ENCODE data around the gene APBA2.
"Not testable (repeated sequence)": the region's sequence is repeated elsewhere in the genome, so short reads cannot be mapped to it uniquely, and the experiment has no call there.

APBA2 gene

GRCh38 chr15:29016518-29016917, 130.7 kb downstream of the APBA2 start:
- no peak for DNase-seq

GRCh38 chr15:29018120-29018805, 132.5 kb downstream of the APBA2 start:
- no peak for DNase-seq

DNA sequence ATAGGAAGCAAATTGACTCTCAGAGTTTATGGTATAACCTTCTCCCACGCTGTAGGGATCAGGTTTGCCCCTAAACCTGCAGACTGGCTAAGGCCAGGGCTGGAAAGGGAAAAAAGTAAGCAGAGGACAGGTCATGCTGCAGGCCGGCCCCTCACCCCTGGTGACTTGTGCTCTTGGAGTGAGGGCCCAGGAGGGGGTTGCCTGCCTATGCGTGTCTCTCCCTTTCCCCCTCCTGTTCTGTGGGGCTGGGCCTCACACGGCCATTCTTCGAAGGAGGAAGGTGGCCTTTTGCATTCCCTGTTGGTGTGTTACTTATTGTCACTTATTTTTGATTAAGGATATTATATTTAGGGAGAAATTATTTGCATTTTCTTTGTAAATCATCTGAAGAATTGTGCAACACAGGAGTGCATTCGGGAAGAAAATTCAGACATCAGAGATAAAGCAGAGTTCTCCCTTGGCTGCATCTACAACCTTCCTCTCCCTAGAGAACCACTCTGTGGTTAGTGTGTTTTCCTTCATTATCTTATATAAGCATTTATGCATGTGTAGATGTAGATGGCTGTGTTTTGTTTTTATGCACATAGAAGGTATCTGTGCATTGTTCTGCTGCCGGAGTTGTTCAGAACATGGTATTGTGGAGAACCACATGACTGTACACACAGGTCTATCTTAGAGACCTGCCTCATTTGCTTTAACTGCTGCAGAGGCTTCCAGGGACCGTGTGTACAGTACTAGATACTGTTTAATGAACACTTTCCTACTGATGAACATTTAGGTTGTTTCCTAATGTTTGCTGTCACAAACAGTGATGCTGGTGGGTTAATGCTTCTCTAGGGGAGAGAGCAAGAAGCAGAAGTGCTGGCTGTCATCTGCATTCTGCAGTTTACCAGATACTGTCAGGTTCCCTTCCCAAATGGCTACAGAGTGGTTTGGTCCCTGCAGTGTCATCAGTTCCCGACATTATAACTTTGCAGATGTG, 133.5 kb downstream of the APBA2 start:
- DNase-seq, result no peak

GRCh38 chr15:29021857-29022256, 136.1 kb downstream of the APBA2 start:
- no peak for DNase-seq

DNA sequence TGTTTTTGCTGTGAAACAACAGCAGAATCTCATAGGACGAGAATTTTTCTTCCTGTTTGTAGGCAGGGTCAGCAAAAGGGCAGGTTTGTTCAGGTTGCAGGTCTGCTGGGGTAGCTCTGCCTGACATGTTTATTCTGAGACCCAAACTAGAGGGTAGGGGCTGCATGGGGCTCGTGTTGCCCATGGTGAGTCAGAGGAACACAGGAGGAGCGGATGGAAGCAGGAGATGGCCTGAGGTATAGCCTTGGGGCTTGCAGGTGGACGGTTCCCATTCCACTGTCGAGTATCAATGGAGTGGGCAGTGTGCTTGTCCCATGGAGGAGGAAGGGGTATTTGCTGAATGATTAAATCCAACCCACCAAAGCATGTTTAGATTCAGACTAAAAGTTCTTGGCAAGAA, 138.9 kb downstream of the APBA2 start:
- DNase-seq, result no peak

GRCh38 chr15:29025411-29025810, 139.6 kb downstream of the APBA2 start:
- DNase-seq, result not testable (repeated sequence)

- DNase-seq, result not testable (repeated sequence)
These were observed 142.4 kb downstream of the APBA2 start for GRCh38 chr15:29028158-29028557.

GRCh38 chr15:29029651-29030195, 143.9 kb downstream of the APBA2 start:
- no peak for DNase-seq

DNA sequence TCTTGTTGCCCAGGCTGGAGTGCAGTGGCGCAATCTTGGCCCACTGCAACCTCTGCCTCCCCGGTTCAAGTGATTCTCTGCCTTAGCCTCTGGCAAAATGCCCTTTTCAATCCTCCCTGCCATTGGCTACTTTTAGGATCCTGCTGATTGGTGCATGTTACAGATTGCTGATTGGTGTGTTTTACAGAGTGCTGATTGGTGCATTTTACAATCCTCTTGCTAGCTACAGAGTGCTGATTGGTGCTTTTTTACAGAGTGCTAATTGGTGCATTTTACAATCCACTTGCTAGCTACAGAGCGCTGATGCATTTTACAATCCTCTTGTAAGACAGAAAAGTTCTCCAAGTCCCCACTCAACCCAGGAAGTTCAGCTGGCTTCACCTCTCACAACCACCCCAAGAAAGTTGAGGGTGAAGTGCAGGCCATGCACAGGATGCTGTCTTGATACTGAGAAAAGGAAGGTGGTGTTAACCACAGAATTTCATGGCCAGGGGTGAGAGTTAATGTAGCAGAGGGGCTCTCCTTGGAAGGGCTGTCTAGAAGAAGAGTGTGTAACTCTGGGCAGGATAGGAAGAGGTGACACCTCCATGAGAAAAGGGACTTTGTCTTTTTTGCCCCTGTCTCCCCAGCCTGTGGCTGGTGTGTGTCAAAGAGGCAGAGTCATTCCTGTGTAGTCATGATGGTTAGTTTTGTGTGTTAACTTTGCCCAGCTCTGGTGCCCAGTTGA, 145.9 kb downstream of the APBA2 start:
- DNase-seq, result no peak

DNA sequence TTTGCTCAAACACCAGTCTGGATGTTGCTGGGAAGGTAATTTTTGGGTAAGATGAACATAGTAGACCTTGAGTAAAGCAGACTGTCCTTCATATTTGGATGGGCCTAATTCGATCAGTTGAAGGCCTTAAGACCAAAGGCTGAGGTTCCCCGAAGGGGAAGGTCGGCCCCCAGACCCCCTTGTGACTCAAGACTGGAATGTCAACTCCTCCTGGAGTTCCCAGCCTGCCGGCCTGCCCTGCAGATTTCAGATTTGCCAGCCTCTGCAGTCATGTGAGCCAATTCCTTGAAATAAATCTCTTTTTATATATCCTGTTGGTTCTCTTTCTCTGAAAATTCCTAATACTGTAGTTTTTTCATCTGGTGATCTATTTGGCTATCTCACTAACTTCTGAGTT, 146.5 kb downstream of the APBA2 start:
- no peak for DNase-seq

DNA sequence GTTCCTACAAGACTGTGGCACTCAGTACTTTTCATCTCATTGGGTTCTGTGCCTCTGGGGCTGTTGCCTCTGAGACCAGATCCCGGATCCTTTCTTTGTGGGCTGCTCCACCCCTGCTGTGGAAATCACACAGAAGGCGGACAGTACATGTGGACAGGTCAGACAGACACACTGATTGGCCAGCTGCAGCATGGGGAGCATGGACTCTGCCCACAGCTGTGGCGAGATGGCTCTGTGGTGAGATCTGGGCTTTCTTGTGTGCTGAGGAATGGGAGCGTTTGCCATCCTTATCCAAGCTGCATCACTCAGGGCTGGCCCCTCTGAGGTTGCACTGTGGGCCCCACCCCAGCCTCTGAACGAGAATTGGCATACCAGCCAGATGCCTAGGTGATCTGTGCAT, 147.0 kb downstream of the APBA2 start:
- DNase-seq, result no peak

- no peak for DNase-seq
These were observed 148.4 kb downstream of the APBA2 start for GRCh38 chr15:29034151-29034550.

DNA sequence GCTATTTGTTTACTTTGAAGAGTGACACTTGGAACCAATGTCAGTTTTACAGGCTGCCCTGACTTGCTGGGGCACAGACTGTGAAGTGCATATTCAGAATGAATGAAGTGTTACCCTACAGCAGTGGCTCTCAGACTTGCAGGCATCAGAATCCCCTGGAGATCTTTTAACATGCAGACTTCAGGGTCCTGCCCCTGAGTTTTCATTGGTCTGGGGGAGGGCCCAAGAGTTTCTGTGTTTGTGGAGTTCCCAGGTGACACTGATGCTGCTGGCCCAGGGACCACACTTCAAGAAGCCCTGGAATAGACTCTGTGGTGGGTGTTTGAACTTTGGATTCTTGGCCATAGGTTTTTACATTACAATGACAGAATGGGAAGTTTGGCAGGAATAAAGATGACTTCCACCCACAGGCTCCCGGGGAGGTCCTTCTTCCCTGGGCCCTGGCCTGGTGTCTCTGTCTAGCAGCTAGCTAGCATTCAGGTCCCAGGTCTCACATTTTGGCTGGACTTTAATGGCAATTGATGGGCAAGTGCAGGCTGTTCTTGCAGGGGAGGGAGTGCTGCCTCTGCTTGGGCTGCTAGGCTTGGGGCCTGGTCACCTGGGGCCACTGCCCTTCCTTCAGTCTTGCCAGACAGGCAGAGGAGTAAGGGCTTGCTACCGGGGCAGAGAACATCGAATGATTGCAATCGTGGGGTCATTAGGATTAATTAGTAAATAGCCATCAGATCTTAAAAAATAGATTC, 149.0 kb downstream of the APBA2 start:
- no peak for DNase-seq

DNA sequence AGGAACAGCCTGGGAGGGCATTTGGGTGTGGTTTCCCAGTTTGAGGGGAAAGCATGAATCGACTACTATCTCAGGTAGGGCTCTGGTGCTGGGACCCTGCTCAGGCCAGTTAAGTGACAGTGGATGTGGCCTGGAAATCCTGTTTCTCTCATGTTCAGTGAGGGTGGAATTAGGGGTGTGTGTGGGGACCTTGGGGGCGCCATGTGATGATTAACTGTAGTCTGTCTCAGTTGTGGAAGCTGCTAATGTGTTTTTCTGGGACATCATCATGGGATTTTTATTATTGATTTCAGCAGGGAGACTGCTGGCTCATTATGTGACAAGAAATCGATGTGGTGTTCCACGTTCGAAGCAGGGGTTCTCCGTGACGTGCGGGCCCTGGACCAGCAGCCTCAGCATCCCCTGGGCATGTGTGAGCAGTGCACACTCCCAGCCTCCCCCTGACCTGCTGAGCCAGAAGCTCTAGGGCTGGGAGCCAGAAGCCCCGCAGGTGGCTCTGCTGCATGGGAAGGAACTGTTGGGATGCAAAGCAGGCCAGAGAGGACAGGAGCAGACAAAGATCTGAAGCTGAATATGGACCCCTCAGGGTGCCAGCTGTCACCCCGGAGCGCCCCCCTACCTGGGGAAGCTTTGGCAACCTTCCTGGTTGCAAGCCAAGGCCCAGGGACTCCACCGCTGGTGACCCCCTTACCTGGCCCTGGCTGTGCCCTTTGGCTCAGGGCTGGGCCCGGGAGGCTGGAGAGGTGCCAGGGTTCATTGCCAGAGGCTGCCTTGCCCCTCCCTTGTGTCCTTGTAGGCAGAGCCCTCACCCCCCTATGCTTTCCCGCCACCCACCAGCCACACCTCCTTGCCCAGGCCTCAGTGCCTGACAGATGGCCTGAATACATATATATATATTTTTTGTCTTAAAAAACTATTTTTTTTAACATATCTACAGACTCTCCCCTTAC, 149.8 kb downstream of the APBA2 start:
- DNase-seq, result no peak

DNA sequence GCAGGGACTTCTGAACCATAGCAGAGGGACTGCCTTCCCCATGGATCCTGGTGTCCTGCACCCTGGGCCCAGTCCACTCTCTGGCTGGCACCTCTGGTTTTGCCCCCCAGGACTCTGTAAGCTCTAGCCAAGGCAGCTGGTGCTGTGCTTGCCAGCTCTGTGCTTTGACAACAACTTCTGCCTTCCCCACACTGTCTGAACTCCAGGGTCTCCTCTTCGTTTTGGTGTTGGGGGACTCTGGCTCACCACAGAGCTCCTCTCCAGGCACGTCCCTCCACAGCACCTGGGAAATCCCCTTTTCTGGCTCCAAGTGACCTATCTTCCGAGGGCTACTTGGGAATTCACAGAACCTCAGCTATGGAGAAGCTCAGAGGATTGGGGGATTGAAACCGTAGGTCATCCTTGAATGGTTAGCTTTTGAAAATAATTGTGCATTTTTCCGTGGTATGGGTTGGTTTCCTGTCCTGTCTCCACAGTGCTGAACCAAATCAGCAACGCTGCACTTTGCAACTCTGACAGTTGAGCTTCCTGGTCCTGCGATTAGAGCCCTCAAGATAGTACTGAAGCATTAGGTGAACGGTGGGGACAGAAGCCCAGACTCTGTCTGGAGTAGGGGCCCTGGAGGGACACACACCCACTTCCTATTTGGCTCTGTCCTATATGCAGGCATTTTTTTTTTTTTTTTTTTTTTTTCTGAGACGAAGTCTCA, 152.4 kb downstream of the APBA2 start:
- DNase-seq, result no peak

DNA sequence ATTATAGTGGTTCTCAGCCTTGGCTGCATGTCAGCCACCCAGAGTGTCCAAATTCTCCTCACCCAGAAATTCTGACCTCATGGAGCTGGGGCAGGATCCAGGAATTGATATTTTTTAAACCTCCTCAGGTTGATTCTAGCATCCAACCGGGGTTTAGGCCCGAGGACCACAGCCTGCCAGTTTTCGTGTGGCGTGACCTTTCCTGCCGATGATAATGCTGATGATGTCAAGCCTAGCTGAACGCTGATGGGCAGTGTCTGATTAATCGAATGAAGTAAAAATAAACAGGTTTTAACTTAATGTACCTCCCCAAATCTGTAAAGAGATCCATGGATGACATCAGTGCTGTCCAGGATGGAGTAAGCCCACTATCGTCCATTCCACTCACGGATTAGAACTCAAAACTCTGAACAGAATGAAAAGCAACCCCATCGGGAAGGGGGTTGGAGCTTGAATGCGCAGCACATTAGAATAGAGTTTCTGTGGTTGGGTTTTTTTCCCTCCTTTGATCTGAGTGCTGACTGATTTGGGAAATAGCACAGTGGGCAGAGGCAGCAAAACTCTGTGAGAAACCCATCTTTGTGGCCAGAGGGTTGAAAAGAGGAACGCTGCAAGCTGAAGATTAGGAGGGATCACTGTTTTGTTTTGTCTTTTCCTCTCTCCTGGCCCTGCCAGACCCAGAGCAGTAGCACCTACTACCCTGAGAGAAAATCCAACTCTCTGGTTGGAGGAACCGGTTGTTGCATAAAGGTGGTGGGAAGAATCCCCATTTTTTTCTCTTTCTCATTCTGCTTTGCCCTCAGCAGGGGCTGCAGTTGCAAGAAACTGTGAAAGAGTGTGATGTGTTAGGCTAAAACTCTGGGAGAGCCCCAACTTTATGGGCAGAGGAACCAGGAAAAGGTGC, 153.9 kb downstream of the APBA2 start:
- DNase-seq, result no peak

DNA sequence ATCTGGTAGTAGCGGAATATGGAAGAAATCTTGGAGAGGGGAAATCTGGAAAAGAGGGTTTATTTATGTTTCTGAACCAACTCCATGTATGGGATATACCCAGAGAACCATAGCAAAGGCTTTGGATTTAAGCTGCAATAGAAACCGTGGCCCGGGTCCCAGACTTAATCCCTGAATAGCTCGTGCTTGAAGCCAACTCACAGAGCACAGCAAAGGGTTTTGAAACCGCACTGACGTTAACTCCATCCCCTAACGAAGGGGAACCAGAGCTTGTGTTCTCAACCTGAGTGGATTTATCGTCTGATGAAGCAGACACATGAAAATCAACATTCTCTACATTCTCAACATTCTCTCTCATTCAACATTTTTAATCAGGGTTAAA, 154.6 kb downstream of the APBA2 start:
- DNase-seq, result no peak

DNA sequence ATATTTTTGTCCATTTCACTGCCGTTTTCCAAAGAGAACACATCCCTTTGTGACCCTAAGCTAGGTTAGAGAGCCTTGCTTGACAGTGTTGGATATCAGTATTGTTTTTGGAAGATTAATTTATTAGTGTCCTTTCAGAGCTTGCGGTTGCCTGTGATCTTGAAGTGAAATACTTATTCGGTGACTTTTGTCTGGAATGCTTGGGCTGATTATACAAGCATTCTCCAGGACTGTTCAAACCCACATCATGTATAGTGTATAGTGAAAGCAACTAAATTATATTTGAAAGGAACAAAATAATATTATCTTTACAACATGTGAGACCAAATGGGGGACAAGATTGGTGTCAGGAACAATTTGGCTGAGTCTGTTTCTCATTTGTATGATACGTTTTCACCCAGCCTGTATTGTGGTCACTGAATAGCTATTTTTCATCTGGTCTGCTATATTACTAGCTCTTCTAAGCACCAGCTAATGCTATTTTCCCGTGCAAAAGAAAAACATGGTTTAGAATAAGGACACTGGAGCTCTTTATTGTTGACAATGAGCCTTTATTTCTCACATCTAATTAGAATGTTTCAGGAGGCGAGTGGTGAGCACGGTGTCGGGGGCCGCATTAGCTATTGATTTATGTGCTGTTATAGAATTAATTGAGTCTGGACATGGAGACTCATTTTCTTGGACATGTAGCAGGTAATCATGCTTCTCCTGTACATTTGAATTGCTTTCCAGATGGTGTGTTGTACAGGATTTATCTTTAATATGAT, 158.1 kb downstream of the APBA2 start:
- no peak for DNase-seq

DNA sequence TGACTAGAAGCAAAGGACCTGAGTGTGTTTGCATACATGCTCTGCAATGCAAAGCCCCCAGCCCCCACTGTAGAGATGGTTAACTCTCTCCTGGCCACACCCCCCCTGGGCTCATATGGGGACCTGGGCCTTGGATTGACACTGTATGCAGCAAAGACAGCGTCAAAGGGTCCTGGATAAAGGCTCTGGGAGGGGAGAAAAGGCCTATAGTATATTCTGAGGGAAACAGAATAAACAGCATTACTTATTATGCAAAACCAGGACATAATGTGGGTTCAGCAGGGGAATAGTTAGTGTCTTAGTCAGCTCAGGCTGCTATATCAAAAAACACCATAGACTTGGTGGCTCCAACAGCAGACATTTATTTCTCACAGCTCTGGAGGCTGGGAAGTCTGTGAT, 158.7 kb downstream of the APBA2 start:
- DNase-seq, result no peak
